ENCODE measurements around the gene NTNG2.
"Not testable (repeated sequence)": the region's sequence is repeated elsewhere in the genome, so short reads cannot be mapped to it uniquely, and the experiment has no call there.

The NTNG2 gene

GRCh38 chr9:132267660-132268059 is 105.8 kb downstream of the NTNG2 start:
- Histone ChIP-seq H3K4me3 (ENCODE audit: low read depth, low read length) (no peak overlapping the region), H3K27me3 (replicated peaks) (no peaks in the 10 kb centered on the region), H3K27ac (no peak overlapping the region), H3K36me3 (replicated peaks) (peaks cover 47% of the 10 kb centered on the region)
- TF ChIP-seq CTCF (IDR thresholded peaks at IDR 0.05; ENCODE audit: low read depth, low read length, missing control alignments) = no peak
- no peak for DNase-seq
- in situ Hi-C loops (cut with HindIII; ENCODE audit: low pct_ligation_motif_present, low sequenced_read_pairs) = loop anchor here (25.0 kb wide), 1 partner anchor 455 kb away; no protein-coding TSS in a partner anchor

GRCh38 chr9:132268725-132269352 is 107.0 kb downstream of the NTNG2 start:
- peak; percentile 92 for TF ChIP-seq CTCF (IDR thresholded peaks at IDR 0.05; ENCODE audit: low read depth, low read length, missing control alignments)
- in situ Hi-C loops (cut with HindIII; ENCODE audit: low pct_ligation_motif_present, low sequenced_read_pairs) = loop anchor here (25.0 kb wide), 1 partner anchor 457 kb away; no protein-coding TSS in a partner anchor
- H3K4me3 ChIP-seq (ENCODE audit: low read depth, low read length) = no peak overlapping the region
- peaks cover 47% of the 10 kb centered on the region for H3K36me3 ChIP-seq (replicated peaks)
- no peak overlapping the region for H3K27ac ChIP-seq
- peak; percentile 67 for DNase-seq
- no peaks in the 10 kb centered on the region for H3K27me3 ChIP-seq (replicated peaks)

GRCh38 chr9:132269704-132270516 is 108.1 kb downstream of the NTNG2 start:
- in situ Hi-C loops (cut with HindIII; ENCODE audit: low pct_ligation_motif_present, low sequenced_read_pairs) = loop anchor here (25.0 kb wide), 1 partner anchor 458 kb away; no protein-coding TSS in a partner anchor
- not testable (repeated sequence) for H3K4me3 ChIP-seq (ENCODE audit: low read depth, low read length); DNase-seq; H3K27ac ChIP-seq; H3K27me3 ChIP-seq (replicated peaks)
- H3K36me3 ChIP-seq (replicated peaks) = peaks cover 47% of the 10 kb centered on the region

GRCh38 chr9:132274861-132275260 is 113.0 kb downstream of the NTNG2 start:
- Histone ChIP-seq H3K27me3 (replicated peaks) (no peaks in the 10 kb centered on the region), H3K36me3 (replicated peaks) (peaks cover 60% of the 10 kb centered on the region), H3K27ac (no peak overlapping the region), H3K4me3 (ENCODE audit: low read depth, low read length) (no peak overlapping the region)
- no peak for TF ChIP-seq CTCF (IDR thresholded peaks at IDR 0.05; ENCODE audit: low read depth, low read length, missing control alignments)
- DNase-seq = no peak
- in situ Hi-C loops (cut with HindIII; ENCODE audit: low pct_ligation_motif_present, low sequenced_read_pairs) = loop anchor here (25.0 kb wide), 1 partner anchor 463 kb away; no protein-coding TSS in a partner anchor

GRCh38 chr9:132283165-132283564 is 121.3 kb downstream of the NTNG2 start:
- Histone ChIP-seq H3K27ac (peak overlapping the region; percentile 39), H3K36me3 (replicated peaks) (peaks cover 81% of the 10 kb centered on the region), H3K4me3 (ENCODE audit: low read depth, low read length) (no peak overlapping the region), H3K27me3 (replicated peaks) (no peaks in the 10 kb centered on the region)
- no peak for DNase-seq
- in situ Hi-C loops (cut with HindIII; ENCODE audit: low pct_ligation_motif_present, low sequenced_read_pairs) = no loop called here
- TF ChIP-seq CTCF (IDR thresholded peaks at IDR 0.05; ENCODE audit: low read depth, low read length, missing control alignments) = no peak

- no peaks in the 10 kb centered on the region for H3K27me3 ChIP-seq (replicated peaks)
- H3K27ac ChIP-seq = peak overlapping the region; percentile 39
- peak; percentile 82 for DNase-seq
- in situ Hi-C loops (cut with HindIII; ENCODE audit: low pct_ligation_motif_present, low sequenced_read_pairs) = no loop called here
- no peak overlapping the region for H3K4me3 ChIP-seq (ENCODE audit: low read depth, low read length)
- TF ChIP-seq CTCF (IDR thresholded peaks at IDR 0.05; ENCODE audit: low read depth, low read length, missing control alignments) = no peak
- H3K36me3 ChIP-seq (replicated peaks) = peaks cover 76% of the 10 kb centered on the region
Observed at GRCh38 chr9:132283863-132284262, 122.0 kb downstream of the NTNG2 start.
